Esophagus muscularis mucosa (tissue), 2 donors: ENCODE measurements around the gene KCTD5.

Experiments used
- EP300 ChIP-seq: sonication (generic); formaldehyde crosslinking; IDR thresholded peaks from one replicate; pipeline ENCODE4 v1.6.1; 2017; ENCODE audit warnings: antibody characterized with exemption
- POLR2A ChIP-seq: fragments of 450-650 bp; IDR thresholded peaks from one replicate; pipeline ENCODE4 v1.6.1; 2017; ENCODE audit warnings: antibody characterized with exemption, moderate library complexity, mild to moderate bottlenecking, low read depth

DNA sequence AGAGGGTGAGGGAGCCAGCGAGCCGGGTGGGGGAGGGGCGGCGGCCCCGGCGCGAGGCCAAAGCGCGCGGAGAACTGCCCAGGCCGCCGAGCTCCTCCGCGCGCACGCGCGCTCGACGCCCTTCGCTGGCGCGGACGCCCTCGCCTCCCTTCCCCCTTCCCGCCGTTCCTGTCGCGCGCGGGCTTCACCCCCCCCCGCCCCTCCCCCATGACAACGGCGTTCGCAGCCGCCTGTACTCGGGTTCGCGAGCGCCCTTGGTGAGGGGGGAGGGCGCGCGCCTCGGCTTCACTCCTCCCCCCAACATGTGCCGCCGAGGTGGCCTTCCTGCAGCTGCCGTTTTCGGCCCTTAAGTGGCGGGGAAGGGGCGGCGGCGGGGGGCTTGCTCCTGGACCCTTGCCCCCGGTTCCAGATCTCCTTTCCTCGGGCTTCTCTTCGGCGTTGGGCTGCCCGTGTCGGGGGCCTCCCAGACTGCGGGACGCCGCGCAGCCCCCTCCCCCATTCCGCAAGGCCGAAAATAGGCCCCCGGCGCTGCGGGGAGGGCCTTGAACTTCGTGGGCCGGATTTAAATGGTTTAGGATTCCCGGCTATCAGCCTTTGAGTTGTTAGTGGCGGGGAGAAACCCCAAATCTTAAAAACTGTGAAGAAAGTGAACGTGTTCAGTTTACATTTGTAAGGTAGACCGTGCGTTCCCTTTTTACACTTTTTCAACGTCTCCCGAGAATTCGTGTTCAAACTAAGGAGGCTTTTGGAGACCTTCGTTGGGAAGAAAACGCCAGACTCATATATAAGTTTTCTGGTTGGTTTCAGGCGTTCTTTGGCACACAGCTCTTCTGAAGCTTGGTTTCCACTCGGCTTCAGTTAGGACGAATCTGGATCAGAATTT, 70.8 kb downstream of the KCTD5 start:
- no peak for TF ChIP-seq EP300
- TF ChIP-seq POLR2A = no peak
